CD8-positive, alpha-beta memory T cell (primary cell): Measurements from ENCODE around the gene LMO7. TPM values are rescaled to one million over a fixed set of nuclear protein-coding genes. Genes with fewer than 3 reads are reported as not detected.

ENCODE experiments used
- CTCF ChIA-PET: fragments of 350-600 bp; sonication (Branson Sonifier 250); formaldehyde crosslinking; loops from one replicate; lab custom pipeline; 2021; ENCODE audit warnings: antibody characterized with exemption; lab: Charles Lee
- POLR2A ChIA-PET: fragments of 350-600 bp; sonication (Branson Sonifier 250); formaldehyde crosslinking; loops from one replicate; lab custom pipeline; 2021; ENCODE audit warnings: antibody characterized with exemption; lab: Charles Lee
- DNase-seq, 5 donors: peaks; one replicate each; pipeline versions ENCODE4 v3.0.0 to v3.0.0-alpha.2; 2020 to 2022; ENCODE audit warnings: mixed read lengths in 1 of 5
- H3K27ac ChIP-seq: one replicate; pipeline ENCODE4 v1.7.0; 2013; ENCODE audit warnings: low read depth, mild to moderate bottlenecking, low read length, moderate library complexity
- H3K27me3 ChIP-seq: 2 replicates; pipeline ENCODE4 v1.7.0; 2013; ENCODE audit warnings: low read length, mild to moderate bottlenecking; ENCODE audit not compliant: insufficient read depth, poor library complexity, severe bottlenecking
- H3K36me3 ChIP-seq: 2 replicates; pipeline ENCODE4 v1.7.0; 2013; ENCODE audit warnings: mild to moderate bottlenecking, low read length, moderate library complexity; ENCODE audit not compliant: insufficient read depth
- H3K4me1 ChIP-seq: 2 replicates; pipeline ENCODE4 v1.7.0; 2013; ENCODE audit warnings: mild to moderate bottlenecking, low read length, moderate library complexity; ENCODE audit not compliant: insufficient read depth
- H3K4me3 ChIP-seq: 2 replicates; pipeline ENCODE4 v1.7.0; 2013; ENCODE audit warnings: mild to moderate bottlenecking, low read length
- H3K9me3 ChIP-seq: 2 replicates; pipeline ENCODE4 v1.7.0; 2013; ENCODE audit warnings: mild to moderate bottlenecking, low read length
- H3K27ac Mint-ChIP-seq, 8 donors: one replicate each; pipeline ENCODE4 v1.8.0; 2020 to 2021; ENCODE audit warnings: mixed read lengths in 8 of 8, mild to moderate bottlenecking in 6 of 8, inconsistent platforms in 3 of 8, moderate library complexity in 3 of 8
- H3K27me3 Mint-ChIP-seq, 2 donors: one replicate each; pipeline ENCODE4 v1.8.0; 2020 to 2021; ENCODE audit warnings: mixed read lengths in 2 of 2, mild to moderate bottlenecking in 1 of 2, moderate library complexity in 1 of 2
- H3K36me3 Mint-ChIP-seq, 3 donors: one replicate each; pipeline ENCODE4 v1.8.0; 2020 to 2021; ENCODE audit warnings: mixed read lengths in 3 of 3, inconsistent platforms in 1 of 3, mild to moderate bottlenecking in 1 of 3
- H3K4me1 Mint-ChIP-seq, 3 donors: one replicate each; pipeline ENCODE4 v1.8.0; 2020 to 2021; ENCODE audit warnings: mixed read lengths in 3 of 3, inconsistent platforms in 1 of 3, mild to moderate bottlenecking in 1 of 3
- H3K4me3 Mint-ChIP-seq, 7 donors: one replicate each; pipeline ENCODE4 v1.8.0; 2020 to 2021; ENCODE audit warnings: mixed read lengths in 7 of 7, mild to moderate bottlenecking in 6 of 7, moderate library complexity in 4 of 7, inconsistent platforms in 2 of 7
- H3K9me3 Mint-ChIP-seq, 5 donors: one replicate each; pipeline ENCODE4 v1.8.0; 2020 to 2022; ENCODE audit warnings: mixed read lengths in 5 of 5, mild to moderate bottlenecking in 3 of 5, moderate library complexity in 2 of 5, inconsistent platforms in 1 of 5
- polyA plus RNA-seq: library from polyadenylated mRNA; unstranded; fragments of 300-500 nt; fragmentation: Illumina TruSeq; gene quantifications from one replicate; pipeline ENCODE4 v1.2.3, GENCODE V29; 2021
- total RNA-seq, 2 experiments: library from RNA; stranded (reverse); gene quantifications; one replicate each; pipeline ENCODE4 v1.2.3, GENCODE V29; 2021

Gene LMO7
- total and polyA plus RNA-seq, 3 experiments from 2014 or later: 4.6 to 4.9 (median 4.7) TPM

GRCh38 chr13:75811361-75811760 is 175.2 kb downstream of the LMO7 start:
- Histone ChIP-seq H3K27me3 (no peaks in the 10 kb centered on the region), H3K4me1 (no peaks in the 10 kb centered on the region), H3K27ac (no peak overlapping the region), H3K36me3 (no peaks in the 10 kb centered on the region), H3K9me3 (no peaks in the 10 kb centered on the region), H3K4me3 (no peak overlapping the region)
- Mint-ChIP-seq H3K4me3 (no peak overlapping the region), H3K4me1 (no peaks in the 10 kb centered on the region), H3K27ac (no peak overlapping the region), H3K36me3 (peaks cover 0 to 3% (median 0%) of the 10 kb centered on the region in 3 donors), H3K9me3 (no peaks in the 10 kb centered on the region), H3K27me3 (no peaks in the 10 kb centered on the region)
- ChIA-PET POLR2A (no interaction called here), CTCF (no interaction called here)
- no peak for DNase-seq

- no peaks in the 10 kb centered on the region for H3K27me3 Mint-ChIP-seq
- no peaks in the 10 kb centered on the region for H3K9me3 ChIP-seq
- CTCF ChIA-PET: no interaction called here
Measured at GRCh38 chr13:75811841-75812240, 175.7 kb downstream of the LMO7 start.

GRCh38 chr13:75812751-75813181 is 176.6 kb downstream of the LMO7 start:
- ChIA-PET POLR2A (no interaction called here), CTCF (no interaction called here)
- DNase-seq: no peak
- H3K4me1 Mint-ChIP-seq: no peaks in the 10 kb centered on the region
- no peaks in the 10 kb centered on the region for H3K36me3 ChIP-seq
- H3K27me3 ChIP-seq: no peaks in the 10 kb centered on the region
- no peak overlapping the region for H3K4me3 ChIP-seq
- H3K27ac Mint-ChIP-seq: no peak overlapping the region
- H3K9me3 Mint-ChIP-seq: no peaks in the 10 kb centered on the region
- H3K4me3 Mint-ChIP-seq: no peak overlapping the region
- no peaks in the 10 kb centered on the region for H3K27me3 Mint-ChIP-seq
- H3K9me3 ChIP-seq: no peaks in the 10 kb centered on the region
- peaks cover 0 to 1% (median 0%) of the 10 kb centered on the region in 3 donors for H3K36me3 Mint-ChIP-seq
- H3K4me1 ChIP-seq: no peaks in the 10 kb centered on the region
- H3K27ac ChIP-seq: no peak overlapping the region

More at GRCh38 chr13:75811841-75812240, 175.7 kb downstream of the LMO7 start:
- Mint-ChIP-seq H3K36me3 (peaks cover 0 to 3% (median 0%) of the 10 kb centered on the region in 3 donors), H3K9me3 (no peaks in the 10 kb centered on the region), H3K4me1 (no peaks in the 10 kb centered on the region), H3K4me3 (no peak overlapping the region), H3K27ac (no peak overlapping the region)
- POLR2A ChIA-PET: no interaction called here
- Histone ChIP-seq H3K4me3 (no peak overlapping the region), H3K36me3 (no peaks in the 10 kb centered on the region), H3K27ac (no peak overlapping the region), H3K27me3 (no peaks in the 10 kb centered on the region), H3K4me1 (no peaks in the 10 kb centered on the region)
- no peak for DNase-seq

- Mint-ChIP-seq H3K27me3 (no peaks in the 10 kb centered on the region), H3K4me3 (no peak overlapping the region), H3K9me3 (no peaks in the 10 kb centered on the region), H3K27ac (no peak overlapping the region), H3K36me3 (no peaks in the 10 kb centered on the region), H3K4me1 (no peaks in the 10 kb centered on the region)
- no peak overlapping the region for H3K4me3 ChIP-seq
- no peak overlapping the region for H3K27ac ChIP-seq
- no peaks in the 10 kb centered on the region for H3K4me1 ChIP-seq
- ChIA-PET CTCF (no interaction called here), POLR2A (no interaction called here)
- DNase-seq: no peak
- H3K36me3 ChIP-seq: no peaks in the 10 kb centered on the region
- no peaks in the 10 kb centered on the region for H3K27me3 ChIP-seq
- H3K9me3 ChIP-seq: no peaks in the 10 kb centered on the region
Measured at GRCh38 chr13:75813323-75813722, 177.2 kb downstream of the LMO7 start.

GRCh38 chr13:75818179-75818967 is 182.2 kb downstream of the LMO7 start:
- Histone ChIP-seq H3K27ac (no peak overlapping the region), H3K4me3 (no peak overlapping the region), H3K36me3 (no peaks in the 10 kb centered on the region), H3K4me1 (no peaks in the 10 kb centered on the region), H3K27me3 (no peaks in the 10 kb centered on the region), H3K9me3 (no peaks in the 10 kb centered on the region)
- no peaks in the 10 kb centered on the region for H3K27me3 Mint-ChIP-seq
- H3K4me3 Mint-ChIP-seq: no peak overlapping the region
- no peaks in the 10 kb centered on the region for H3K9me3 Mint-ChIP-seq
- no peaks in the 10 kb centered on the region for H3K4me1 Mint-ChIP-seq
- peaks cover 0 to 16% (median 13%) of the 10 kb centered on the region in 3 donors for H3K36me3 Mint-ChIP-seq
- H3K27ac Mint-ChIP-seq: peak overlapping the region in 1 of 8 donors; percentile 1
- ChIA-PET CTCF (no interaction called here), POLR2A (no interaction called here)
- no peak for DNase-seq

- Mint-ChIP-seq H3K9me3 (no peaks in the 10 kb centered on the region), H3K4me1 (no peaks in the 10 kb centered on the region), H3K27ac (peak overlapping the region in 1 of 8 donors; percentile 1), H3K27me3 (no peaks in the 10 kb centered on the region), H3K4me3 (no peak overlapping the region), H3K36me3 (peaks cover 0 to 21% (median 19%) of the 10 kb centered on the region in 3 donors)
- CTCF ChIA-PET: no interaction called here
- H3K4me3 ChIP-seq: no peak overlapping the region
- H3K4me1 ChIP-seq: no peaks in the 10 kb centered on the region
- H3K9me3 ChIP-seq: no peaks in the 10 kb centered on the region
- no peaks in the 10 kb centered on the region for H3K36me3 ChIP-seq
- H3K27ac ChIP-seq: no peak overlapping the region
- POLR2A ChIA-PET: no interaction called here
- H3K27me3 ChIP-seq: no peaks in the 10 kb centered on the region
- no peak for DNase-seq
Measured at GRCh38 chr13:75818968-75819225, 182.8 kb downstream of the LMO7 start.

GRCh38 chr13:75825161-75825560 is 189.0 kb downstream of the LMO7 start:
- Histone ChIP-seq H3K27ac (no peak overlapping the region), H3K27me3 (no peaks in the 10 kb centered on the region), H3K4me3 (no peak overlapping the region), H3K36me3 (no peaks in the 10 kb centered on the region), H3K4me1 (no peaks in the 10 kb centered on the region), H3K9me3 (no peaks in the 10 kb centered on the region)
- Mint-ChIP-seq H3K27ac (no peak overlapping the region), H3K4me1 (no peaks in the 10 kb centered on the region), H3K9me3 (no peaks in the 10 kb centered on the region), H3K36me3 (peaks cover 19 to 31% (median 28%) of the 10 kb centered on the region in 3 donors), H3K27me3 (no peaks in the 10 kb centered on the region), H3K4me3 (no peak overlapping the region)
- ChIA-PET CTCF (interaction anchor here (1.3 kb wide), 1 partner anchor 52 kb away, joined by 4 read pairs; no protein-coding TSS in a partner anchor), POLR2A (no interaction called here)
- no peak for DNase-seq

- Histone ChIP-seq H3K27ac (no peak overlapping the region), H3K4me1 (no peaks in the 10 kb centered on the region), H3K27me3 (no peaks in the 10 kb centered on the region), H3K9me3 (no peaks in the 10 kb centered on the region), H3K4me3 (no peak overlapping the region), H3K36me3 (no peaks in the 10 kb centered on the region)
- no peaks in the 10 kb centered on the region for H3K4me1 Mint-ChIP-seq
- H3K27me3 Mint-ChIP-seq: no peaks in the 10 kb centered on the region
- peaks cover 21 to 31% (median 28%) of the 10 kb centered on the region in 3 donors for H3K36me3 Mint-ChIP-seq
- peaks cover 0 to under 1% (median 0%) of the 10 kb centered on the region in 5 donors for H3K9me3 Mint-ChIP-seq
- H3K4me3 Mint-ChIP-seq: no peak overlapping the region
- POLR2A ChIA-PET: no interaction called here
- CTCF ChIA-PET: interaction anchor here (1.3 kb wide), 1 partner anchor 51 kb away, joined by 4 read pairs; no protein-coding TSS in a partner anchor
- no peak overlapping the region for H3K27ac Mint-ChIP-seq
- no peak for DNase-seq
Measured at GRCh38 chr13:75825594-75825993, 189.5 kb downstream of the LMO7 start.
